Measurements from ENCODE around the gene PKP3.

- TF ChIP-seq CTCF (optimal IDR thresholded peaks at IDR 0.05 in 1 of 3, IDR thresholded peaks at IDR 0.05 in 1 of 3, conservative IDR thresholded peaks at IDR 0.05 in 1 of 3; ENCODE audit: extremely low read depth in 1 of 3, insufficient read depth in 2 of 3, low read length in 3 of 3) (no peak), EZH2 (IDR thresholded peaks at IDR 0.05; ENCODE audit: low read length) (no peak)
Measured at GRCh38 chr11:451738-452137, 57.7 kb downstream of the PKP3 start.
